ENCODE results near the gene GALNT1.

DNA sequence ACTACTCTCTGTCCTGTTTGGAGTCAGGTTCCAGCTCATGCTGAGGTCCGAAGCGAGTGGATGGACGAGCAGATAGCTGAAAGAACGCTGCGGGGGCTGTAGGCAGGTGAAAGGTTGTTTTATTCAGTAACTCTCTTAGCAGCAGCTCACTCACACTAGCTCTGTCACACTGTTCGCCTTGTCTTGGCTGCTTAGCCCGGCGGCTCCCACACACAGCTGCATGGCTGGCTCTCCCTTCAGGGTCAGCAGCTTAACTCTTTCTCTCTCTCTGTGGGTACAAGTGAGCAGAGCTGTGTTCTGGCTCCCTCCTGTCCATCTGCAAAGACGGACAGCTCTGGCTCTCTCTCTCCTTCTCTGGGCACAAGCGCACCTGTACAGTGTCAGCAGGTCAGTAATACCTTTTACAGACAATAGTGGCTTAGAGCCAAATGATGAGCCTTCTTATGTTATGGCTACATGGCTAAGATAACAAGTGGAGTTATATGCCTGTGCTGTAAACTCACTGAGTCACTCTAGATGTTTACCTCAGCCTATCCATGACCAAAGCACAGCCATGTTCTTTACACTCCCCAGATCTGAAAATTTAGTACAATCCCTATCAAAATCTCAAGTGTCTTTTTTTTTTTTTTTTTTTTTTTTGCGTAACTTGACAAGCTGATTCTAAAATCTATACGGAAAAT, 149.3 kb downstream of the GALNT1 start:
- TF ChIP-seq, protein P1, sequence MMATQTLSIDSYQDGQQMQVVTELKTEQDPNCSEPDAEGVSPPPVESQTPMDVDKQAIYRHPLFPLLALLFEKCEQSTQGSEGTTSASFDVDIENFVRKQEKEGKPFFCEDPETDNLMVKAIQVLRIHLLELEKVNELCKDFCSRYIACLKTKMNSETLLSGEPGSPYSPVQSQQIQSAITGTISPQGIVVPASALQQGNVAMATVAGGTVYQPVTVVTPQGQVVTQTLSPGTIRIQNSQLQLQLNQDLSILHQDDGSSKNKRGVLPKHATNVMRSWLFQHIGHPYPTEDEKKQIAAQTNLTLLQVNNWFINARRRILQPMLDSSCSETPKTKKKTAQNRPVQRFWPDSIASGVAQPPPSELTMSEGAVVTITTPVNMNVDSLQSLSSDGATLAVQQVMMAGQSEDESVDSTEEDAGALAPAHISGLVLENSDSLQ (IDR thresholded peaks at IDR 0.05): no peak
- no peak for TF ChIP-seq SP1 (IDR thresholded peaks at IDR 0.05)
- no peak for TF ChIP-seq BHLHE40 (IDR thresholded peaks at IDR 0.05; ENCODE audit: borderline replicate concordance)
- no peak for TF ChIP-seq HDGF (IDR thresholded peaks at IDR 0.05; ENCODE audit: borderline replicate concordance)
- TF ChIP-seq FOXA1 (IDR thresholded peaks at IDR 0.05): no peak
